ENCODE results near the gene TMEM229B.

The TMEM229B gene

DNA sequence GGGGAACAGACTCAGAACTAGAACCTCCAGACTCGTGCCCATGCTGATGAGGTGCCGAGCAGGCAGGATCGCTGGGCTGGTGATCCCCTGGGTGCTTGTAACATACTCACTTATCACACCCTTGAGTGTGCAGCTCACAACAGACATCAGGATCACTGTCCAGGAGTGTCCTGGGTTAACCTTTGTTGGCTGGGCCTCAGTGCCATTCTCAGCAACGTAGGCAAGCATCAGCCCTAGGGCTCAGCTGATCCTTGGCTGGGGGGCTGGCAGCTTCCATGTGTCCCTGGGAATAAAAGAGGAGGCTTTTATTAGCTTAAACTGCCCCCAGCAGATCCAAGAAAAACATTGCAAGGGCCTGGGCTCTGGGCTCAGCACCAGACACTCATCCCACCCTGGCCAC is 1.6 kb downstream of the TMEM229B start:
- TF ChIP-seq POLR2A (IDR thresholded peaks at IDR 0.05; ENCODE audit: low read depth, low read length) = no peak
- DNase-seq (ENCODE audit: insufficient read length, low spot score) (no peak), FAIRE-seq (no peak)

GRCh38 chr14:67485501-67486095 is 2.9 kb downstream of the TMEM229B start:
- no peak for FAIRE-seq
- DNase-seq (ENCODE audit: insufficient read length, low spot score) = no peak
- TF ChIP-seq POLR2A (IDR thresholded peaks at IDR 0.05; ENCODE audit: low read depth, low read length) = no peak

GRCh38 chr14:67483579-67484285 is 4.8 kb downstream of the TMEM229B start:
- FAIRE-seq (no peak), DNase-seq (ENCODE audit: insufficient read length, low spot score) (no peak)
- no peak for TF ChIP-seq POLR2A (IDR thresholded peaks at IDR 0.05; ENCODE audit: low read depth, low read length)

DNA sequence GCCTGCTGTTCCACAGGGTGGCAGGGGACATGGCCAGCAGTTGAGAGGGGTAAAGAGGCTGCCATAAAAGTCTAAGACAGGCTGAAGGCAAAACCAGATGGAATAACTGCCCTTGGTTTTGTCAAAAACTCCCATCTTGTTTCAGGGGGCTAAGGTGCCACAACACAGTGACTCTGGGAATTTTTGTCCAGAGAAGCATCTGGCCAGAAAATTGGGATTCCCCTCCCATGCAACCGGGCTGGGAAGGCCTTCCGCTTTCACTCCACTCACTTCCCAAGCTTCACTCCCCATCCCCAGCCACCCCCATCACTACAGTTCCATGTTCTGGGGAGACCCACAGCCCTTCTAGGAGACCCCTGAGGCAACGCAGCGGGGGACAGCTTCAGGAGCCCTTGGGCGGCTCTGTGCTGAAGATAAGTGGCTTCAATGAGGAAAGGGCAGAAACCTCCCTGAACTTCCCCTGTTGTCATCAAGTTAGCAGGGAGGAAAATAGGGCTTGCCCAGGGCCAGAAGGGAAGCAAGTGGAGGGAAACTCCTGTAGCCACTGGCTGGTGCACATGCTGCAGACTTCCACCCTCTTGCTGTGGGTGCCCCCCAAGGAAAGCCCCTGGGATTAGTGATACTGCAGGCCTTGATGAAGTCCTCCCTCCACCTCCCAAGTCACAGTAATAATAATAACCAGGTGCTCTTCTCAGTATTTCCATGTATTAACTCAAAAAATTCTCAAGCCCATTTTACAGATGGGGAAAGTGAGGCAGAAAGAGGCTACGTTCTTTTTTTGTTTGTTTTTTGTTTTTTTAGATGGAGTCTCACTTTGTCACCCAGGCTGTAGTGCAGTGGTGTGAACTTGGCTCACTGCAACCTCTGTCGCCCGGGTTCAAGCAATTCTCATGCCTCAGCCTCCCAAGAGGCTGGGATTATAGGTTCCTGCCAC is 6.0 kb downstream of the TMEM229B start:
- DNase-seq (ENCODE audit: insufficient read length, low spot score) (no peak), FAIRE-seq (no peak)
- TF ChIP-seq POLR2A (IDR thresholded peaks at IDR 0.05; ENCODE audit: low read depth, low read length) = no peak

- TF ChIP-seq POLR2A (IDR thresholded peaks at IDR 0.05; ENCODE audit: low read depth, low read length) = no peak
- FAIRE-seq (no peak), DNase-seq (ENCODE audit: insufficient read length, low spot score) (no peak)
Measured at GRCh38 chr14:67480011-67480410, 8.5 kb downstream of the TMEM229B start.

DNA sequence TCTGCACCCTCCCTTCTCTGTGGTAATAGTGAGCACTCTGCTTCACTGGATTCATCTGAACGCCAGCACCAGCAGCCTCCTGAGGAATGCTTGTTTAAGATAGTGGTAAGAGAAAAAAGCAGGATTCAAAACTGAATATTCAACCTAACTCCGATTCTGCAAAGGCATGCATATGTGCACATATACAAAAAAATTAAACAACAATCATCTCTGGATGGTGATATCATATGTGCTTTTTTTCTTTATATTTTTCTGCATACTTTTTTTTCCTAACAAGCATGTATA is 9.8 kb downstream of the TMEM229B start:
- no peak for TF ChIP-seq POLR2A (IDR thresholded peaks at IDR 0.05; ENCODE audit: low read depth, low read length)
- FAIRE-seq (no peak), DNase-seq (ENCODE audit: insufficient read length, low spot score) (no peak)

- no peak for FAIRE-seq
- no peak for DNase-seq (ENCODE audit: insufficient read length, low spot score)
Measured at GRCh38 chr14:67477926-67478799, 10.4 kb downstream of the TMEM229B start.

GRCh38 chr14:67474366-67474765 is 14.2 kb downstream of the TMEM229B start:
- FAIRE-seq (no peak), DNase-seq (ENCODE audit: insufficient read length, low spot score) (no peak)
- TF ChIP-seq POLR2A (IDR thresholded peaks at IDR 0.05; ENCODE audit: low read depth, low read length) = no peak

More at GRCh38 chr14:67477926-67478799, 10.4 kb downstream of the TMEM229B start:
- TF ChIP-seq POLR2A (IDR thresholded peaks at IDR 0.05; ENCODE audit: low read depth, low read length) = no peak

DNA sequence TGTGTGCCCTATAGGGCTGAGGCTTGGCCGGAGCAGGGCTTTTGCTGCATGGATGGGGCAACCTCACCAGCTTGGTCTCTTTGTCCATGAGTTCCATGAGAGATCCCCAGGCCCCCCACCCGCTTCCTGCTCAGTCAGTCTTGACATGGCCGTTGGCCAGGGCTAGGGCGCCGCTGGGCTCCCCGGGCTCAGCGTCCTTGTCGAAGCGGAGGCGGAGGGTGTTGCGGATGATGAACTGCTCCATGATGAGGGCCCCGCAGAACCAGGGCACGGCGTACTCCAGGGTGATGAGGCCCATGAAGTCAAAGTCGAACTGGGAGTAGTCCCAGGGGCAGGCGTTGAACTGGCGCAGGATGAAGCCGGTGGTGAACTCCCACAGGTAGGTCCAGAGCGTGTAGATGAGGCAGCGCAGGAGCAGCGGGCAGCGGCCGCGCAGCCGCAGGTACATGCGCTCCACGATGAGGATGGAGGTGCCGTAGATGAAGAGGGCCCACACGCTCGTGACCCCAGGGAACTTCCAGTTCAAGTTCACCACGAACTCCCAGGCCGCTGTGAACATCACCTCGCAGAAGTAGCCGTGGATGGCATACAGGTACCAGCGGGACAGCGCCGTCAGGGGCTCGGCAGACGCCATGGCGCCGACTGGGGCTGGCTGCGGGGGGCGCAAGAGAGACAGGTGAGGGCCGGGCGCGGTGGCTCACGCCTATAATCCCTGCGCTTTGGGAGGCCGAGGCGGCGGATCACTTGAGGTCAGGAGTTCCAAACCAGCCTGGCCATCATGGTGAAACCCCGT is 15.0 kb downstream of the TMEM229B start:
- no peak for TF ChIP-seq POLR2A (IDR thresholded peaks at IDR 0.05; ENCODE audit: low read depth, low read length)
- FAIRE-seq = no peak

DNA sequence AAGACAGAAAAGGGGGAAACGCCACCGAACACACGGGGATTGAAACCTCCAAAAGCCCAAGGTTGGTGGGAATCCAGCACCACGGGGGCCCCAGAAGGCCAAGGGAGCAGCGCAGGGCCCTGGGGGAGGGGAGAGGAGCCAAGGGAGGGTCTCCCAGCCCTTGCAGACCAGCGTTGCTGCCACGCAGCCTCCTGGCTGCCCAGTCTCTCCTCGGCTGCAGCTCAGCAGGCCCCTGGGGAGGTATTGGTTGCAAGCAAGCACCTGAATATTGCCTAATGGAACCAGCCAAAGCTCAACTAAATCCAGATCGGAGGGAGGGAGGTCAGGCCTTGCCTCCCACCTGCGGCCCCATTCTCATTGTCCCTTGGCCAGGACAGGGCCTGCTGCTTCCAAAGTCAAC is 15.8 kb downstream of the TMEM229B start:
- DNase-seq (ENCODE audit: insufficient read length, low spot score) (no peak), FAIRE-seq (no peak)
- no peak for TF ChIP-seq POLR2A (IDR thresholded peaks at IDR 0.05; ENCODE audit: low read depth, low read length)

More for the DNA sequence above, 15.0 kb downstream of the TMEM229B start:
- no peak for DNase-seq (ENCODE audit: insufficient read length, low spot score)

GRCh38 chr14:67469954-67470353 is 18.6 kb downstream of the TMEM229B start:
- FAIRE-seq = no peak
- DNase-seq (ENCODE audit: insufficient read length, low spot score) = no peak
- TF ChIP-seq POLR2A (IDR thresholded peaks at IDR 0.05; ENCODE audit: low read depth, low read length) = no peak

DNA sequence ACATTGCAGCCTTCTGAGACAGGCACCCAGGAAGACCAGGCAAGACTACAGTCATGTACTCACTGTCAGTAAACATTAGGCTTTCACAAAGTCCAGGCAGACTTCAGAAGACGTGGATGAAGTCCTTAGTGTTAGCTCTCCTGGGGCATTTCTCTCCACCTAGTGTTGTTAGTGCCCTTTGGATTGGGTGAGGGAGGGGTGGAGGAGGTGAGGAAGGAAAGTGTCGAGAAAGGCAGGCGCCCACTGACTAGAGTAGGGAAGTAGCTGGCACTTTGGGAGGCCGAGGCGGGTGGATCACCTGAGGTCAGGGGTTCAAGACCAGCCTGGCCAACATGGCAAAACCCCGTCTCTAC is 20.2 kb downstream of the TMEM229B start:
- TF ChIP-seq POLR2A (IDR thresholded peaks at IDR 0.05; ENCODE audit: low read depth, low read length) = no peak
- no peak for FAIRE-seq
- no peak for DNase-seq (ENCODE audit: insufficient read length, low spot score)

- DNase-seq (ENCODE audit: insufficient read length, low spot score) = no peak
- TF ChIP-seq POLR2A (IDR thresholded peaks at IDR 0.05; ENCODE audit: low read depth, low read length) = no peak
- FAIRE-seq = no peak
Measured at GRCh38 chr14:67467134-67467533, 21.4 kb downstream of the TMEM229B start.
